Muscle of back (tissue), 11 donors: ENCODE results near the gene SLC22A12. TPM values are rescaled to one million over a fixed set of nuclear protein-coding genes. Genes with fewer than 3 reads are reported as not detected.
"Not testable (repeated sequence)": the region's sequence is repeated elsewhere in the genome, so short reads cannot be mapped to it uniquely, and the experiment has no call there.

ENCODE experiments used
- DNase-seq, 3 donors: peaks; one replicate each; pipeline versions ENCODE4 v3.0.0 to v3.0.0-alpha.2; 2013
- polyA plus RNA-seq, 10 donors: library from polyadenylated mRNA; unstranded; fragments of 120-200 nt; gene quantifications; one replicate each; pipeline ENCODE4 v1.2.1, GENCODE V29; 2013; ENCODE audit not compliant: insufficient read length in 10 of 10

SLC22A12 gene
- polyA plus RNA-seq, 10 donors = not detected

DNA sequence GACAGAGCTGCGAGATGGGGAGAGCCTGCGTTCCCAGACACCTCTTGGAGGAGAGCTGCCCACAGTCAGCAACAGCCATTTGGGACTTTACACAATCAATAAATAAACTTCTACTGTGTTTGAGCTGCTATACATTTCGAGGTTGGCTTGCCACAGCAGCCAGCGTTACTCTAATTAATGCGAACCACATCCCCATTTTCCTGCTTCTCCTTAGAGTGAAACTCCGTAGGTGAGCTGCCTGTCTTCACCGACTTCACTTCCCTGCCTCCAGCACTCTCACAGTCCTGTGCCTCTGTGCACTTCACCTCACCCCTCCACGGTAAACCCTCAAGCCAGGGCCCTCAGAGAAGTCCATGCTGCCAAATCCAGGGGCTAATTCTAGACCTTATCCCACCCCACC lies 5.9 kb upstream of the SLC22A12 start:
- no peak for DNase-seq

DNA sequence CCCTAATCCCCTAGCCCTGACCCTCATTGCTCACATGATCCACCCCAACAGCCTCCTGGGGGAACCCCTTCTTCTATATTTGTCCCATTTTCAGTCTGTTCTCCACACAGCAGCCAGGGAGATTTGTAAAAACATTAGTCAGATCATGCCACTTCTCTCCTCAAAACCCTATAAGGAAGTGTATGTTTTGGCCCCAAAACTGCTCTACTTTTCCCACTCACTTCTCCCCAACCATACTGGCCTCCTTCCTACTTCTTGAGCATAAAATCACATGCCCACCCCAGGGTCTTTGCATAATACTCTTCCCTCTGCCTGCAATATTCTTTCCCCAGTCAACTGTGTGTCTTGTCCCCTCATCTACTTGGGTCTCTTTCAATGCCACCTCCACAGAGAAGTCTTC lies 4.7 kb upstream of the SLC22A12 start:
- no peak for DNase-seq

DNA sequence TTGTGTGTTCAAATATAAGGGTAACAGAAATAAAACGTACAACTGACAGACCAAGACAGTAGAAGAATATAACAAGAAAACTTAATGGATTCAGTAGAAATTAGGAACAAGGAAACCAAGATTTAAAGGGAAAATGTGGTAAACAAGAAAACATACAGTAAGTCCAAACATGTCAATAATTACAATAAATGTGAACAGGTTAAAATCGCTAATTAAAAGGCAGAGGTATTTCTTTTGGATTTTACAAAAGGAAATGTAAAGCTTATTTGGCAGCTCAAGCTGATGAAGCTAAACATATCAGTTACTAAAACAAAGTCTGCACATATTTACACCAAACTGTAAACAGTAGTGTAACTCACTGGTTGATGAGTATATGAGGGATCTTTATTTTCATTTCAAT lies 2.3 kb upstream of the SLC22A12 start:
- DNase-seq = no peak

DNA sequence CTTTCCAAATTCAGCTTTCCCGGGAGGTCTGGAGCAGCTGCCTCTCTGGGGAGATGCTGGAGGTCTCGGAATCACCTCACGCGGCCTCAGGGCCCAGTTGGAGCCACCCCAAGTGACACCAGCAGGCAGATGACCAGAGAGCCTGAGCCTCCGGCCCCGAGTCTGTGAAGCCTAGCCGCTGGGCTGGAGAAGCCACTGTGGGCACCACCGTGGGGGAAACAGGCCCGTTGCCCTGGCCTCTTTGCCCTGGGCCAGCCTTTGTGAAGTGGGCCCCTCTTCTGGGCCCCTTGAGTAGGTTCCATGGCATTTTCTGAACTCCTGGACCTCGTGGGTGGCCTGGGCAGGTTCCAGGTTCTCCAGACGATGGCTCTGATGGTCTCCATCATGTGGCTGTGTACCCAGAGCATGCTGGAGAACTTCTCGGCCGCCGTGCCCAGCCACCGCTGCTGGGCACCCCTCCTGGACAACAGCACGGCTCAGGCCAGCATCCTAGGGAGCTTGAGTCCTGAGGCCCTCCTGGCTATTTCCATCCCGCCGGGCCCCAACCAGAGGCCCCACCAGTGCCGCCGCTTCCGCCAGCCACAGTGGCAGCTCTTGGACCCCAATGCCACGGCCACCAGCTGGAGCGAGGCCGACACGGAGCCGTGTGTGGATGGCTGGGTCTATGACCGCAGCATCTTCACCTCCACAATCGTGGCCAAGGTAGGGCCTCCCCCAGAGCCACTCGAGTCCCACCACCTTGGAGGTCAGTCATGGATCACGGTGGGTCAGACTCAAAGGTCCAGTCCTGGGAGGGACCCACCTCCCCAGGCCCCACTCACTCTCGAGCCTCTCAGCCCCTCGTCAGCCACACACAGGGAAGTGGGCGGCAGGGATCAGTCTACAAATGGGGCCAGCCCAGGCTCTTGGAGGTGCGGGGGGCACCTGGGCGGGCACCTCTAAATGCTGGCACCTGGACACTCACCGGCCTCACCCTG lies 525 bp downstream of the SLC22A12 start:
- no peak for DNase-seq

DNA sequence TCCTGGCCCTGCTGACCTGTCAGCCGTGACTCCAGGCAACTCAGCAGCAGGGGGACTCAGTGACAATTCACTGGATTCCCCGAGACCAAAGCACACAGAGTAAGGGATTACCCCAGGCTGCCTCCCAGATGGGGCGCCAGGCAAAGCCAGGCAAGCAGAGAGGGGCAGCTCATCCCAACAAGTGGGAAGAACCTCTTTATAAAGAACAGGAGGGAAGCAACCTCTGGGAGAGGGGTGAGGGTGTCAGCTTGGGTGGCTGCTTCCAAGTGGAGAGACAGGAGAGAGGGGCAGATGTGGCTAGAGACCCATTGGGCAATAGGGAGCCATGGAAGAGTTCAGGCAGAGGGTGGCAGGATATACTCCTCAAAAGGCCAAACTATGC lies 1.2 kb downstream of the SLC22A12 start:
- DNase-seq = no peak

DNA sequence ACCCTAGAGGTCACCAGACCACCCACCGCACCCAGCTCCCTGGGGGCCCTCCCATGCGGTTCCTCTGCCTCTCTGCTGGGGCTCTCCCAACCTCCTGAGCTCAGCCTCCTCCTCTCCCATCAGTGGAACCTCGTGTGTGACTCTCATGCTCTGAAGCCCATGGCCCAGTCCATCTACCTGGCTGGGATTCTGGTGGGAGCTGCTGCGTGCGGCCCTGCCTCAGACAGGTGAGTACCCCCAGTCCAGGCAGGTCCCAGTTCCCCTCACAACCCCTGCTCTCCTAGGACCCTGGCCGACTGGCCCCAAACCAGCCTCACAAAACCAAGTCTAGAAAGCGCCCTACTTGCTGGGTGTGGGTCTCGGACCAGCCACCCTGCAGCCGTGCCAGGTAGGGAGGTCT lies 1.6 kb downstream of the SLC22A12 start:
- no peak for DNase-seq

DNA sequence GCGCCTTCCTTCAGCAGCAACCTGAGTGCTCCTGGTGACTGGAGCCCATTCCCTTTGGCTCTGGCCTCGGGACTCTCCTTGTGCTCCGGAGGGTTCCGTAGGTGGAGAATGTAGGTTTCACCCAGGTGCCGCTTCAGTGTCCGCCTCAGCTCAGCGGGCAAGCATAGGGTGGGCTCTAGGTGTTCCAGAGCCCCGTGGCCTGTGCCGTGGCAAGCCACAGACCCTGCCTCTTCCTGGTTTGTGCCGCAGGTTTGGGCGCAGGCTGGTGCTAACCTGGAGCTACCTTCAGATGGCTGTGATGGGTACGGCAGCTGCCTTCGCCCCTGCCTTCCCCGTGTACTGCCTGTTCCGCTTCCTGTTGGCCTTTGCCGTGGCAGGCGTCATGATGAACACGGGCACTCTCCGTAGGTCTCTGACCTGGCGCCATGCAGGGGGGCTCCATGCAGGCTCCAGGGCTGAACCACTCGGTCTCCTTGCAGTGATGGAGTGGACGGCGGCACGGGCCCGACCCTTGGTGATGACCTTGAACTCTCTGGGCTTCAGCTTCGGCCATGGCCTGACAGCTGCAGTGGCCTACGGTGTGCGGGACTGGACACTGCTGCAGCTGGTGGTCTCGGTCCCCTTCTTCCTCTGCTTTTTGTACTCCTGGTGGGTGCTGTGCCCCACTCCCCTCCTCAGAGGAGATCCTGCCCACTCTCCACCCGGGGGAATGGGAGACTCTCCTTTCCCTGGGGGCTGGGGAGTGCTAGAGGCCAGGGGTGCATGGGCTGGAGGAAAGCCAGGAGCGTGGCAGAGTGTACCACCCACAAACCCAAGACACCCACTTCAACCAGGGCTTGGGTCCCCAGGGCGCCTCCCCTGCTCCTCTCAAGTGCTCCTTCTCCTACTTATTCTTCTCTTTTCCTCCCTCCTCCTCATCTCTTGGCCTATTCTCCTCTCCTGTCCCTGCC lies 2.4 kb downstream of the SLC22A12 start:
- DNase-seq = no peak

DNA sequence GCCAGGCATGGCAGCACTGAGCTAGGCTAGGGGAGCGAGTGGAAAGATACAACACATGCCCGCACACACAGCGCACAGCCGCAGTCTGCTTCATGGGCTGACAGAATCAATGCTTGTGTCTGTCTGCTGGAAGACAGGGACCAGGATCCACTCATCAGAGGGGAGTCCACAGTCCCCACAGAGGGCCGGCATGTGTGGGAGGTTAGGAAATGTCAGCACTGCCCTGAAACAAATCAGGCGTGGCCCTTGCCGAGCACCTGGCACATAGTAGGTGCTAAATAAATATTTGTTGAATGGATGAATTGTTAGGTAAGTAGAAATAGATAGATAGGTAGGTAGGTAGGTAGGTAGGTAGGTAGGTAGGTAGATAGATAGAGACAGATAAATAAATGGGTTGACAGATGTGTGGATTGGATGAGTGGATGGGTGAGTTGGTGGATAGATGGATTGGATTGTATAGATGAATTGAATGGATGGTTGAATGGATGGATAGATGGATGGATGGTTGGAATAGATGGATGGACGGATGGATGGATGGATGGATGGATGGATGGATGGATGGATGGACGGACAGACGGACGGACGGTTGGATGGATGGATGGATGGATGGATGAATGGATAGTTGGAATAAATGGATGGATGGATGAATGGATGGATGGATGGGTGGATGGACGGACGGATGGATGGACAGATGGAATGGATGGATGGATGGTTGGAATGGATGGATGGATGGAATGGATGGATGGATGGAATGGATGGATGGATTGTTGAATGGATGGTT lies 3.3 kb downstream of the SLC22A12 start:
- DNase-seq = no peak

DNA sequence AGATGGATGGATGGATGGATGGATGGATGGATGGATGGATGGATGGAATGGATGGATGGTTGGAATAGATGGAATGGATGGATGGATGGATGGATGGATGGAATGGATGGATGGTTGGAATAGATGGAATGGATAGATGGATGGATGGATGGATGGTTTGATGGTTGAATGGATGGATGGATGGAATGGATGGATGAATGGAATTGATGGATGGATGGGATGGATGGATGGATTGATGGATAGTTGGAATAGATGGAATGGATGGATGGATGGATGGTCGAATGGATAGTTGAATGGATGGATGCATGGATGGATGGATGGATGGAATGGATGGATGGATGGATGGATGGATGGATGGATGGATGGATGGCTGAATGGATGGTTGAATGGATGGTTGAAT lies 4.9 kb downstream of the SLC22A12 start:
- DNase-seq = not testable (repeated sequence)

DNA sequence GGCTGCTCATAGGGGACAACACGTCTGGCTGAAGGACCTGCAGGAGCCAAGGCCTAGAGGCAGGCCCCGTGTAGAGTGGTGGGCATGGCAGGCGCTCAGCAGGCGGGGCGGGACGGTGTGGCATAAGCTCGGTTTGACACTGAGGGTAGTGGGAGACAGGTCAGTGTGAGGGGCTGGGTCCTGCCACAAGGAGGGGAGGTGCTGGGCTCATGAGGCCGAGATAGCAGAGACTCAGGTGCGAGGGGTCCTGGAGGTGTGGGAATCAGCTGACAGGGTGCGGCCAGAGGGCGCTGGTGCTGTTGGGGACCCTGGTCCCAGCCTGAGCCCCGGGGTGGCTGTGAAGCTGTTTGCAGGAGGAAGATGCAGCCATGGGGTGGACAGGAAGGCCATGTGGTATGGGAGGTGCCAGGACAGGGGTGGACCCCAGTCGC lies 6.7 kb downstream of the SLC22A12 start:
- no peak for DNase-seq

DNA sequence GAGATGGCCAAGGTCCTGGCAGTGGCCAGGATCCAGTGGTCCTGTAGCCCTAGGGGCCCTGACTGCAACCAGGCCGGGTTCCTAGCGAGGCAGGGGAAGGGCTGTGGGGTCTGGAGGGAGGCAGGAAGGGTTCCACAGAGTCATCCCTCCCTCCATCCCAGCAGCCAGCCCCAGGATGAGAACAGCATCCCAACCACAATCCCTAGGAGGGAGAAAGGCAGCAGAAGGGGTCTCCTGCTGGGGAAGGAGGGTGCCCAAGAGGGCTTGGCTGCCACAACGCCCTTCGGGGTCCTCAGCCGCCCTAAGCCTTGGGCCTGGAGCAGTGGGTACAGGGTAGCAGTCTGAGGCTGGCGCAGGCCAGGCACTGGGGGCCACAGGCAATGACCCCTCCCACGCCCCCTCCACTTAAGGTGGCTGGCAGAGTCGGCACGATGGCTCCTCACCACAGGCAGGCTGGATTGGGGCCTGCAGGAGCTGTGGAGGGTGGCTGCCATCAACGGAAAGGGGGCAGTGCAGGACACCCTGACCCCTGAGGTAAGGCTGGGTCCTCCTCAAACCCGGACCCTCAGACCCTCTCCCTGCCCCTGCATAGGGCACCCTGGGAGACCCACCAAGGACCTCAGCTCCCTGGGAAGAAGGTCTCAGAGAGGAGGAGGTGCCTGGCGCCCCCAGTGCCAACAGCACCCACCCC lies 7.2 kb downstream of the SLC22A12 start:
- DNase-seq = no peak

DNA sequence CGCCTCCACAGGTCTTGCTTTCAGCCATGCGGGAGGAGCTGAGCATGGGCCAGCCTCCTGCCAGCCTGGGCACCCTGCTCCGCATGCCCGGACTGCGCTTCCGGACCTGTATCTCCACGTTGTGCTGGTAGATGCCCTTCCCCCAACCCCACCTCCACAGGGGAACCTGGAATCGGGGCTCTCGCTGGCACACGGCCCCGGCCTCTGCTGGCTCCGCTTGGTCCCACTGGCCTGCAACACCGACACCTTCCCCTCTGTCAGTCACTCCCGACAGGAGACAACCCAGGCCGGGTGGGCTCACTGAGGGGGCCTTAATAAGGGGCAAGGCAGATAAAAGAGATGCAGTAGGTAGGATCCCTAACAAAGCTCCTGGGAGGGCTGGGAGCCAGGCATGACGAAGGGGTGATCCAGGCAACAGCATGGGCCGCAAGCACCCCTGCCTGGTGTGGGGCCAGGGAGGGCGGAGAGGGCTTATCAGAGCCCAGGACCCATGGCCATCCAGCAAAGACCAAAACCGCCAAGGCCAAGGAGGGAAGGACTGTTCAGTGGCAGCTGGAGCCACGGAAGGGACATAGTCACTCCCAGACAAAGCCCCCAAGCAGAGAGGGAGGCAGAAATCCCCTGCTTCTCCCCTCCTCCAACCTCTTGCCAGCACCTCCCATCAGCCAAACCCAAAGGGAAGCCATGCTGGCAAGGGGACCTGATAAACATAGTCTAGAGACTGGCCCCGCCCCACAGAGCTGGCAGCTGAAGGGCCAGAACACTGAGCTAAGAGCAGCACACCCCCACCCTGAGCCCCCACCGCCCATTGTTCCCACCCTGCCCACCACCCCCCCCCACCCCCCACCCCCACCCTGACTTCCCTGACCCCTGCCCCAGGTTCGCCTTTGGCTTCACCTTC lies 8.0 kb downstream of the SLC22A12 start:
- no peak for DNase-seq

DNA sequence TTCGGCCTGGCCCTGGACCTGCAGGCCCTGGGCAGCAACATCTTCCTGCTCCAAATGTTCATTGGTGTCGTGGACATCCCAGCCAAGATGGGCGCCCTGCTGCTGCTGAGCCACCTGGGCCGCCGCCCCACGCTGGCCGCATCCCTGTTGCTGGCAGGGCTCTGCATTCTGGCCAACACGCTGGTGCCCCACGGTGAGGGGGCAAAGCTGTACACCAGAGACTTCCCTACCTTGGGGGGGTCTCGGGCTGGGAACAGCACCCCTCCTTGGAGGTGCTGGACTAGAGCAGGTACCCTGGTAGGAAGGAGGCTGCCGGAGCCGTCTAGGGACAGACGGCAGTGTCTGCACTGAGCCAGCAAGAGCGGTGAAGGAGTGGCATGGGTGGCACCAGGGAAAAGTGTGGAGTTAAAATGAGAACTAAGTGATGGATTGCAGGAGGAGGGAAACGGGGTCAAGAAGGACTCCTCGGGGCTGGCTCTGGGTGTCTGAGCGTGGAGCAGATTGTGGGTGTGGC lies 8.7 kb downstream of the SLC22A12 start:
- DNase-seq = no peak

DNA sequence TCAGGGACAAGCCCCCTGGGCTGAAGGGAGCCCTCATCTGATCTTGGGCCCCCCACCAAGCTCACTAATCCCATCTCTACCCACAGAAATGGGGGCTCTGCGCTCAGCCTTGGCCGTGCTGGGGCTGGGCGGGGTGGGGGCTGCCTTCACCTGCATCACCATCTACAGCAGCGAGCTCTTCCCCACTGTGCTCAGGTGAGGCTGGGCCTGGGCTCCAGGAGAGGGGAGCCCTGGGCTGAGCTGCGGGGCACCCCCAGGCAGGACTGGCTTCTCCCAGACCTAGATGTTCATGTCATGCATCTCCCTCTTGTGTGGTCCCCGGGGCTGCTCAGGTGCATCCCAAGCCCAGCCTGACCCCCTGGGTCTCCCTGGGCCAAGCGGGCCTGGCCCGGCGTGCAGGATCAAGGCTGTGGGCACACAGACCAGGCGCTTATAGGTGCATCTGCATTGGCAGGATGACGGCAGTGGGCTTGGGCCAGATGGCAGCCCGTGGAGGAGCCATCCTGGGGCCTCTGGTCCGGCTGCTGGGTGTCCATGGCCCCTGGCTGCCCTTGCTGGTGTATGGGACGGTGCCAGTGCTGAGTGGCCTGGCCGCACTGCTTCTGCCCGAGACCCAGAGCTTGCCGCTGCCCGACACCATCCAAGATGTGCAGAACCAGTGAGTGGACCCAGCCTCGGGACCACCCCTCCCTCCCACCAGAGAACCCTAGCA lies 9.4 kb downstream of the SLC22A12 start:
- DNase-seq = no peak

DNA sequence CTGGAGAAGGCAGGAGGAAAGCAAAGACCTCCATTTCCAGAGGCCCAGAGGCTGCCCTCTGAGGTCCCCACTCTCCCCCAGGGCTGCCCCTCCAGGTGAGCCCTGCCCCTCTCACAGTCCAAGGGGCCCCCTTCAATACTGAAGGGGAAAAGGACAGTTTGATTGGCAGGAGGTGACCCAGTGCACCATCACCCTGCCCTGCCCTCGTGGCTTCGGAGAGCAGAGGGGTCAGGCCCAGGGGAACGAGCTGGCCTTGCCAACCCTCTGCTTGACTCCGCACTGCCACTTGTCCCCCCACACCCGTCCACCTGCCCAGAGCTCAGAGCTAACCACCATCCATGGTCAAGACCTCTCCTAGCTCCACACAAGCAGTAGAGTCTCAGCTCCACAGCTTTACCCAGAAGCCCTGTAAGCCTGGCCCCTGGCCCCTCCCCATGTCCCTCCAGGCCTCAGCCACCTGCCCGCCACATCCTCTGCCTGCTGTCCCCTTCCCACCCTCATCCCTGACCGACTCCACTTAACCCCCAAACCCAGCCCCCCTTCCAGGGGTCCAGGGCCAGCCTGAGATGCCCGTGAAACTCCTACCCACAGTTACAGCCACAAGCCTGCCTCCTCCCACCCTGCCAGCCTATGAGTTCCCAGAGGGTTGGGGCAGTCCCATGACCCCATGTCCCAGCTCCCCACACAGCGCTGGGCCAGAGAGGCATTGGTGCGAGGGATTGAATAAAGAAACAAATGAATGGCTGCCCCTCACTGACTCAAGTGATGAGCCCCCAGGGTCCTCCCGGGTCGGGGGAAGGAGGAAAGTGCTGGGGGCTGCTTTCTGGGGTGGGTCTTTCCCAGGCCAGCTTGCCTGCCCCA lies 10.8 kb downstream of the SLC22A12 start:
- no peak for DNase-seq

DNA sequence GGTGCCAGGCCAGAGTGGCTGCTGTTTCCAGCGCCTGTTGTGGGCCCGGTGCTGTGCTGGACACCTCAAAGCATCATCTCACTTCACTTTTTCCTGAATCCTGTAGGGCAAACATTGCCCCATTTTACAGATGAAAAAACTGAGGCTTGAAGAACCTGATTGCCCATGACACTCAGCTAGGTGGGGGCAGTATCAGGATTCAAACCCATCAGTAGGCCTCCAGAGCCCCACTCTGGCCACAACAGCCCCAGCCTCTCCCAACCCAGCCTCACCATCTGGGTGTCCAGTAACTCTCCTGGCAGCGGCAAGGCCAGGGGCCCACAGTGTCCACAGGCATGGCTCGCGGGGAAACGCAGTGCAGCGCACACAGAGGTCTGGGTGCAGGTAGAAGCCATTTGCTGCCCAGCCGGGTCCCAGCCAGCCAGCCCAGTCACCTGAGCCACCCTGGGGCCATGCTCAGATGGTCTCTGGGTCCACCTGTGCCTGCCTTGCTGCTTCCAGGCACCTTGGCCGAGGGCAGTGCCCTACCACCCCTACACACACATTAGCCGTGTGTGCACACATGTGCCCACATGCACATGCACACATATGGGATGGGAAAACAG lies 11.5 kb downstream of the SLC22A12 start:
- DNase-seq = no peak

DNA sequence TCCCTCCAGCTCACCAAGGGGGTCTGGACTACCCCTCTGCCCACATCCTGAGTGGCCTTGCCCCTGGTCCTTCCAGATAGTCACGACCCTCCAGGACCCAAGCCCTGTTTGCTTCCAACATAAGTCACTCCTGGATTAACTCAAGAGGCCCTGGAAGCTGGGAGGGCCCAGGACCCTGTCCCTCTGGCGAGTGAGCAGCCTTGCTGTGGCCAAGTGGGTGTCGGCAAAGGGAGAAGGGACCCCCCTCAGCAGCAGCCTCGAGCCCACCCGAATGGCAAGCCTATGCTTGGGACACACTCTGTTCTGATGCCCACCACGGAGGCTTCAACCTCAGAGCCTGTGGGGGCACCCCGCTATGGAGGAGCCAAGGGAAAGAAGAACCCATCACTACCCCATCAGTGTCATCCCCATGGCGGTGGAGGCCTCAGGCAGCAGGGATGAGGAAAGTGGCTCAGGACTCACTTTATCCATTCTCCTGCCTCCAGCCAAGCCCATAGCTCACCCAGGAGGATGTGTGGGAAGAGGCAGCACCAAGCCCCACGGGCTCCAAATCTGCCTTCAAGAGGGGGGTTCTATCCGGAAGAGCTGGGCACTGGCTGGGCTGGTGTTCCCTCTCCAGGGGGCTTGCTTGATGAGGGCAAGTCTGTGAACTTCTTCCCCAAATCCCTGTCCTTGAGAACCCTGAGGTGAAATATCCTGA lies 12.5 kb downstream of the SLC22A12 start:
- no peak for DNase-seq
